GM19035 (cell line): Measurements from ENCODE around the gene DPT.

ENCODE experiments used
- ATAC-seq: cut with Tn5 transposase; IDR thresholded peaks from one replicate; pipeline ENCODE4 v1.9.1; 2021; ENCODE audit not compliant: unreplicated experiment

DPT gene

DNA sequence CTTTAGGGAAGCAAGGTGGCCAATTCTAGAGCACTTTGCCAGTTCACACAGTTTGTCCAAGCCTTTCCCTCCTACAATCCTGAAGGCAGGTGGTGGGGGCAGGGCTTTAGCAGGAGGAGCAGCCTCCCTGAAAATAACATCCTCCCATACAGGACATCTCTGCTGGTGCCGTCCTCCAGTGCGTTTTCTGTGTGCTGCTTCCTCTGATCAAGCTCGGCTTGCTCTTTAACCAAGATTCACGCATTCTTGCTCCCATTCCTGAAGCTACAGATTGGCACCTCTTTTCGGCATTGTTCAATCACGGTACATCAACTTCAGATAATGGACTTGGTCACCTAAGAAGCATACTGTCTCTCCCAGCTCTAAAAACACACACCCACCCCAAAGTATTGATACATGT is 7.5 kb upstream of the DPT start:
- ATAC-seq = no peak

DNA sequence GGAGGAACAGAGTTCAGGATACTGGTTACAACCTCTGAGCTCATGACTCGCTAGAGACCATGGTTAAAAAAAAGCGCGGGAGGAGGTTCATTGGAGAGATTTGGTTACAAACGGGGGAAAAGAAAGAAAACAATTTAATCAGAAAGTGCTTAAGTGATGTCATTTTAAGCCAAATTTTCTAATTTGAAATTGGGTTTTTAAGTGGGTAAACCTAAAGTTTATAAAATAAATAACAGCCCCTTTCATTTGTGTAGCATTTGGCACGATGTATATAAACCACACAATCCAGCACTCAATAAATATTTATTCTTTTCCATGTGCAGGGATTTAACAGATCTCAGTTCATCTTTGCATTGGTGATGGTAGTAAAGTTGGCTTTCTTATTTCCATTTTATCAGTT is 7.0 kb upstream of the DPT start:
- no peak for ATAC-seq

DNA sequence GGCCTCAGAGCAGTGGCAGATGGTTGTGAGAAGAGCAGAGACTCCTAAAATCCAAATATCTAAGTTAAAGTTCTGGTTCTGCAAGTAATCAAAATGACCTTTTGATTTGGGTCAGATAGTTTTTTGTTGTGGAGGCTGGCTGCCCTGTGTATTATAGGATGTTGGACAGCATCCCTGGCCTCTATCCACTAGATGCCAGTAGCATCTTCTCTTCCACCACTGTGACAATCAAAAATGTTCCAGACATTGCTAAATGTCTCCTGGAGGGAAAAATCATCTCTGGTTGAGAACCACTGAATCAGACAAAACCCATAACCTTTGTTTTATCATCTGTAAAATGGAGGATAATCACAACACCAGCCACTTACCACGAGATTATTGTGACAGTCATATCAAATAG is 5.9 kb upstream of the DPT start:
- no peak for ATAC-seq

DNA sequence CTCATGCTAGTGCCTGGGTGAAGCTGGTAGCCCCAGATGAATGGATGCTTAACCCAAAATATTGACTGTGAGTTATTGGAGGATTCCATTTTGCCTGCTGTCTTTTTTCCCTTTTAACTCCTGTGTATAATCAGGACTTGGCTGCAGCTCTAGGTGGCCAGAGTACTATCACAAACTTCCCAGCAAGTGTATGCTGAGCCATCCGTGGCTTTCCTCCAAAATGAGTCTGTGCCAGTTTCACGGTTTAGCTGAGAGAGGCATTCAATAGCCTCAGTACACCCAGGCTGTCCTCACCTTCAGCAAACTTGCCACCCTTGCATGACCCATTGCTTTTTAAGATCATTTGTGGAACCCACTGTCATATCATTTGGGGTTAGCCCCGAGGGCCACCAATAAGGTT is 5.3 kb upstream of the DPT start:
- no peak for ATAC-seq

DNA sequence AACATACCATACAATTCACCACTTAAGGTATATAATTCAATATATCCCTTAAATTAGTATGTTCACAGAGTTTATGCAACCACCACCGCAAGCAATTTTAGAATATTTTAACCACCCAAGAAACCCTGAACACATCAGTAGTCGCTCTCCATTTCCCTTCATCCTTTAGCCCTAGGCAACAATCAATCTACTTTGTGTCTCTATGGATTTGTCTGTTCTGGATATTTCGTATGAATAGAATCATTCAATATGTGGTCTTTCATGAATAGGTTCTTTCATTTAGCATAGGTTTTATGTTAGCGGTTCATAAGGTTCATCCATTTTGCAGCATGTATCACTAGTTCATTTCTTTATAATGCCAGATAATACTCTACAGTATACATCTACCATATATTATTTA is 4.2 kb upstream of the DPT start:
- ATAC-seq = no peak

DNA sequence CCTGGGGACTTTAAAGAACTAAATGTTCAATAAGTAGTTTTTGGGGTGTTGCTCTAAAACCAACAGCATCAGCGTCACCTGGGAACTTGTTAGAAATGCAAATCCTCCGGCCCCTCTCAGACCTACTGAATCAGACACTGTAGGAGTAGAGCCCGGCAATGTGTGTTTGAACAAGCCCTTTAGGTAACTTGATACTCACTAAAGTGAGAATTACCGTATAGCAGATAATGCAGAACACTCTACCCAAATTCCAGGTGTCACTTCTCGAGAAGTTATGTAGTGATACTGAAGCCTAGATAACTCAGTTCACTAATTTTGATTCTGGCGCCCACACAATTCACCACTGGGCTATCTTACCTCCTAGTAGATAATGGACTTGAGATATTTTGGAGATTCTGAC is 3.7 kb upstream of the DPT start:
- no peak for ATAC-seq

DNA sequence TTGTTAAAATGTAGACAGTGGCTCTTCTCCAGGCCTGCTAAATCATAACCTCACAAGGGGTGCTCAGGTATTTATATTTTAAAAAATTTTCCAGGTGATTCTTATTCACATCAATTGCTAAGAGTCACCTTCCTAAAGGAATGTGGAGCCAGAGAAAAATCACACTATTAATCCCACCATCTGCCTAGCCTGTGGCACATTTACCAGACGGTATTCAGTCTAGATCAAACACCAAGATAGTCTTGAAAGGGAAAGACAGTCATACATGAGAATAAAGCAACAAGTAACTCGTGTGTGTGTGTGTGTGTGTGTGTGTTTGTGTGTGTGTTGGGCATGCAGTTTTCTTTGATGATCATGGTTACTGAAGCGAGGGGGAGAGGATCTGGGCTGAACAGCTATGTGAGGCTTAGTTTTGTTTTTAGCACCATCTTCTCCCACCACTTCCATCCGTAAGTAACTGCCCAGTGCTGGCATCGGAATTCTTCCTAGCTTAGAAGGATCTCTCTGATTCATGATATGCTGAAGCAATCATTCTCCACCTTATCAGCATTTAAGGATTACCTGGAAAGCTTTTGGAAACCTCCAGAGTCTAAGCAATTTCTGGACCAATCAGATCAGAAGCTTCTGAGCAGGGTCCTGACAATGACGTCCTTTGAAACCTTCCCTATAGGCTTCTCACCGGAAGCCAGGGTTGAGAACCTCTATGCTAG is 2.4 kb upstream of the DPT start:
- no peak for ATAC-seq

DNA sequence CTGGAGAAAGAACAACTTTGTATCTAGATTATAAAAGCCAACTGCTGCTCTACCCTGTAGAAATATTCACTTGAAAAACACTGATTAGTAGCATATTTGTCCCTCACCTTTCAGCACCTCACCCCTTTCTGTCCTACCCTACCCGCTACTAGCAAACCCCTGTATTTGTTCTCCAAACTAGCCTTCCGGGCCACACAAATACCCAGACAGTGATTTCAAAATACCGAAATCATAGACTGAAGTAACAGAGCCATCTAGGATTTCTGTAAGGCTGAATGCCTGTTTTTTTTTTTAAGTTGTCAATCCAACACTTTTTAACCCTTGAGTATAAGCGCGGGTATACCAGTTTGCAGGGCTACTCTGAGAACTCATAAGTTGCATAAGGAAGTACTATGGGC is 398 bp upstream of the DPT start:
- no peak for ATAC-seq

DNA sequence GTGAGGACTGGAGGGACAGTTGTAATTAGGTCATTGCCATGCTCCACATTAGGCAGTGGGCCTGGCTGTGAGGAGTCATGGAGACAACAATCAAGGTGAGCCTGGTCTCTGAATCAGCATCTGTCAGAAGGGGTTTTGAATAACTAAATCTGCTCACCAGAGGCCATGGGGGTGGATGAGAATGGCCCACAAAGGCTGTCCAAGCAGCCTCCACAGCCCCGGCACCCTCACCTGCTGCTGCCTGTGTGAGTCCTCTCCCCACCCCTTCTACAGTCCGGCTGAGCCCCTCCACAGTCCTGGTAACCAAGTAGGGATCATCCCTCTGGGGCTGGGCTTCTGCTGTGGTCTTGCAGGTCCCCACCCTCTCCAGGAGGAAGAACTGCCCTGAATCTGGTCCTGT is 2.3 kb downstream of the DPT start:
- ATAC-seq = no peak

DNA sequence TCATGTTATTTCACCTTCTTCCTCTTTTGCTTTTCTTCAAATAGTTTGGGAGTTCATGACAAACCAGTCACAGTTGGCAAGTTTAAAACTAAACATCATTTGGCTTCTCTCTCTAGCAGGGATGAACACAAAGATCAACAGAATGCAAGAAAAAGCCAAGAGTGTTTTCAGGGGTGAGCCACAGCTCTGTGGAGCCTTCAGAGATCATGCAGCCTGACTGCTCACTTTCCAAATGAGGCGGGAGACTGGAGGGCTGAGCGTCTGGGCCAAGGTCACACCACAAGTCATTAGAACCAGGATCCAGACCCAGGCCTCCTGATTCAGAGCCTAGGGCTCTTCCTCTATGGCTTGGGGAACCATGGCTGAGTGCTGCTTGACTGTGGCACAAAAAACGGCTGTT is 2.7 kb downstream of the DPT start:
- no peak for ATAC-seq

DNA sequence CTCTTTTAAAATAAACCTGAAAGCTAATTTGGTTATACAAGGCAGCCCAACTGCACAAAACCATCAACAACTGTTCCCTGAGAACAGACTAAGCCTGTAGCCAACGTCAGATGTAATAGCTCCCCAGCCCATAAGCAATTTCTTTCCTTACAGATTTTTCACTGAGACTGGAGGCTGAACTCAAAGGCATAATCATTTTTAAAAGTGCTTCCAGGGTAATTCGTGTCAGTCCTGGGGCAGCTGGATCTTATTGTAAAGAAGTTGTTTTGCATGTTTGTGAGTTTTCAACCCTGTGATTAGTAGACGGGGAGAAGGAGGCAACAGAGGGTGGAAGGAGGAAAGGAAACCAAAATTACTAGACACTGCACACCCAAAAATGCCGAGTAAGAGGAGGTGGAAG is 3.2 kb downstream of the DPT start:
- ATAC-seq = no peak

DNA sequence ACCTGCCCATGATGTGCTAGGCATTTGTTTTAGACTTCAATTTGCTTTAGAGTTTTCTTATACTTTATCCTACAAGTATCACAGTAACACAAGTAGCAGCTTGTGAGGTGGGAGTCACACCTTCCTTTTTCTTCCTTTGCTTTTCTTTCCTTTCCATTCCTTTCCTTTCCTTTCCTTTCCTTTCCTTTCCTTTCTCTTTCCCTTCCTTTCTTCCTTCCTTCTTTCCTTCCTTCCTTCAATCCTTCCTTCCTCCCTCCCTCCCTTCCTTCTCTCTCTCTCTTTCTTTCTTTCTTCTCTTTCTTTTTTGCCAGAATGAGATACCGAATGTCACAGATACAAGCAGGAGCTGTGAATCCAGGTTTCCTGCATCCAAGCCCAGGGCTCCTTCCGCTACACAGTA is 3.9 kb downstream of the DPT start:
- no peak for ATAC-seq

DNA sequence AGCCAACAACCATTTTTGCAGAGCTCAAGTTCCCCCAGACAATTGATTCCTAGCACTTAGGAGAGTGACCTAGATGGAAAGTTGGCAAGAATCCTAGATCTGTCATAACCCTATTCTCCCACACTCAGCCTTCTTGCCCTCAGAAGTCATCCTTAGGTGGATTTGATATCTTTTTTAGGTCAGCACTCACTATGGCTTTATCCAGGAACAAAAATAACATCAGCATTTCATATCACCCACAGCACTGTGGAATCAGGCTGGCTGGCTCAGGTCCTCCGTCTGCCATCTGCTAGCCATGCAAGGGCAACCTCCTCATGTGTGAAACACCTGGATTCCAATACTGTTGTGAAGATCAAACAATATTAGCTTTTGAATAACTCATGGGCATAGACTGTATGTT is 6.0 kb downstream of the DPT start:
- no peak for ATAC-seq

DNA sequence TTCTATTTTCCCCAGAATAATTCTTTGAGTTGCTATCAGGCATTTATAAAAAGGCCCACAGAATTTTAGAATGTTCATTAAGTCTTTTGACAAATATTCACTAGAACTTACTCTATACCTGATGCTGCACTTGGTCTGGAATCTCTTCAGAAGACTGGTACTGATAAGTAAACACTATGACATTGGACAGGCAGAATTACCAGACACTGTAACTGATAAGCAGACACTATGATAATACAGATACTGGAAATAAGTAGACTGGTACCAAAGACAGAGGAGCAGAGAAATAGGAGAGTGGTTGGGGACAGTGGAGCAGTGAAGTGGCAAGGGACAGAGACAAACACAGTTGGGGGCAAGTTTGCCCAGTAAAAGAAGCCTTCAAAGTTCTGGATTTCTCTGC is 8.2 kb downstream of the DPT start:
- no peak for ATAC-seq

DNA sequence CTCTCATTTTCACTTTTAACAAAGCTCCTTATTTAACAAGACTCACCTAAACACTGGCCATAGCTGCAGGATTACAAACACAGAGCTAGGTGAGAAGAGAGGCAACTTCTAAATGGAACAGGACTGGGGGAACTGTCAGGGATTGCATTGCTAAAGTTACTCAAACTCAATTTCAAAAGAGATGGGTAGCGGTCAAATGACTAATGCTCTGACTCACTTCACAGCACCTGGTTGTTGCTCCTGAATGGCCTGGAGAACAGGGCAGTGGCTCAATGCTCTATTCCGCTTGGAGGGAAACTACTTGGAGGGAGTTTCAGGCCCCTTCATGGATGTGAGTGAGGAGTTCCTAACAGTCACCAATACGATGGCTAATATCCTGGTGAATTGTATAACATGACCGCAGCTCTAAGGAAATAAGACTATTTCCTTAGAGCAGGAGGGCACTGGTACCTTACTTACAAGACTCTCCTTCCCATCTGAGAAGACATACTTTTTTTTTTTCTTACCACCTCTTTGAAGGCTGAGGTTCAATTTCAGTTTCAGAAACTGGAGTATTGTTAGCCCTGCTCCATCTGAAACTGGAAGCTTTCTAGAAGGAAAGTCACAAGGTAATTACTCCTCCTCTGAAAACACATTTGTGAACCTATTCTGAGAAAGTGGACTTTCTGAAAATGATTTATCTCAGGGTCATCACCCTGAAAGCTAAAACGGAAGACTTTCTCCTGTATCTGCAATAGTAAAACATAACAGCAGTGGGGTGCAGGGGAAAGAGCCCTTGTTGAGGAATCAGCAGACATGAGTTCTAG is 9.5 kb downstream of the DPT start:
- ATAC-seq = no peak

DNA sequence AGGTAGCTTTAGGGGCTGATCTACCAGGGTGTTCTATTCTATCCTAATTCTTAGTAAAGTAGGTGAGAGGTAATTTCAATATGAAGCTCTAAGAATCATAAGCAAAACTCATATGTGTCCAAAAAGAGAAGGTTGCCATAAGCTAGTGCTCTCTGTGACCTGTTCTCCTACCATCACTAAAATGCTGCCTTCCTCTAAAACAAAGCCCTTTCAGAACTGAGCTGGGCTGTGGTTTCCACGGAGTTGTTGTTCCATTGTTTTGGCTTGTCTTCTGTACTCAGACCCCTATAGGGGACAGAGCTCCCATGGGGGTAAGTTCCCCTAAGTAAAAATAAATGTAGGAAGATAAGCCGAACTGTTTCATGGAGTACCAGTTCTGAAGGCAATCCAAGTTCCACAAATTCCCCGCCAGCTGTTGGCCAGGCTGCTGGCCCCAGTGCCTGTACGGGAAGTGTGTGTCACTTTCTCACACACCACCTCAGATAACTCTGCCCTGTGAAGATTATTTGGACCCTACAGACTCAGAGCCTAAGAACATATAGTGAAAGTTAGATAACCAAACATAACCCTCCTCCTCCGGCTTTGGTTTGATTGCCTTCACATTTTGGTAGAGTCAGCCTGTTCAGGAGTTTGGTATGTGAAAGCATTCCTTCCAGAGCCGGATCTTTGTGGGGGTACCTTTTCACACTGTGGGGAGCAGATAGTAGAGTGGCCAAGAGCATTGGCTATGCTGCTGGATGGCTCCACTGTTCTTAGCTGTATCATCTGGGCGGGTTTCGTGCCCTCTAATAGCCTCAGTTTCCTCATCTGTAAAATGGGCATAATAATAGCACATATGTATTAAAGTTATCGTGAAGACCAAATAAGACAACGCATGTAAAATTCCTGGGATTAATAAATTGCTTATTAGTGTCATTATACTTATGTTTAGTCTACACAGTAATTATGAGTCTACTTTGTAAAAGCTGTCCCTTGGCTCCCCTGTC is 10.8 kb downstream of the DPT start:
- ATAC-seq = no peak

DNA sequence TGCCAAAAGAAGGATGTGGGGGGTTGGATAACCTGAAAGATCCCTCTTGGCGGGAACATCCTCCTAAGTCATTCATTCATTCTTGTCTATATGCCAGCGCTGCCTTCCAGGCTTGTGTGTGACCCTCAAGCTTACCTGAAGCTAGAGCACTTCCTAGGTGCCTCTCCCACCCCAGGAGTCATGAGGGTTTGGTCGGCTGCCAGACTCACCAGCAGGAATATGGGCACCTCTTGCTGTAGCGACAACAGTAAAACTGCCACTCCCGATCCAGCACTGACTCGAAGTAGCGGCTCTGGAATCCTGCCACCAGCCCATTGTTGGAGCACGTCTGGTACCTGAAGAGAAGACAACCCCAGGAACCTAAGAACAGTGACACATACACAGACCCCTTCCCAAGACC is 15.0 kb downstream of the DPT start:
- no peak for ATAC-seq

DNA sequence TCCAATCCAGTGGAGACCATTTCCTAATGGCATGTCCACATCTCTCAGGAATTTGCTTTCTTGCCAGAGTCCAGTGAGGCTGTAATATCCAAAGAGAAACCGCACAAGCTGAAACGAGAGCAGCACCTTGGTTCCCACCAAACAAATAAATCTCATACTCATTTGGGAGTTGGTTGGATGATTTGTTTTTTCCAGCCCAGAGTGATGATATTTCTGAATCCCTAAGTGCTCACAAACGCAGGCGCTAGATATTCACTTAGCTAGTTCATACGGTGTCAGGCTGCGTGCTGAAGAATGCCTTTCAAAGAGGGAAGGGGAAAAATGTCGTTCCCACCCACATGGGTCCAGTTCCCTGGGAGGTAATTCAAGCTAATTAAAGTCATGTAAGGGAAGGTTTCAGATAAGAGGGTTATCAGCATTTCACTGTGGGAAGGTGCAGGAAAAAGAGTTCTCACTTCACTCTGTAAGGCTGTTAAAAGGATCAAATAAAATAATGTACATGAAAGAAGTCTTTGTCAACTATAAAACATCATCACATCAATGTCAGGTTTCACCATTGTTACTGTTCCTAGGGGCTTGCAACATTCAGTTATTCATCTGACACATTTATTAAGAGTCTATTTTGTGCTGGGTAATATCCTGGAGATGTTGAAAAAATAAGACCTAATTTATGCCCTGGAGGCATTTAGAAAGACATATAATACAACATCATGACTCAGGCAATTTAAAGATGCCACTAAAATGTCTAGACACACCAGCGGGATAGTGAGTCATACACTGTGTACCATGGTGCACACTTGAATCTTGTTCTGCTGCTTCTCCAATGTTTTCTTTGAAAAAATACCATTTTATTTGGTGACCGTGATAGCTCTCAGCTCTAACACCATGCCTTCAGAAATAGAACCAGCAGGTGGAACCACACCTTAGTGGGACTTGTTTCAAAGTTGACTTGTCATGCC is 19.3 kb downstream of the DPT start:
- ATAC-seq = no peak

DNA sequence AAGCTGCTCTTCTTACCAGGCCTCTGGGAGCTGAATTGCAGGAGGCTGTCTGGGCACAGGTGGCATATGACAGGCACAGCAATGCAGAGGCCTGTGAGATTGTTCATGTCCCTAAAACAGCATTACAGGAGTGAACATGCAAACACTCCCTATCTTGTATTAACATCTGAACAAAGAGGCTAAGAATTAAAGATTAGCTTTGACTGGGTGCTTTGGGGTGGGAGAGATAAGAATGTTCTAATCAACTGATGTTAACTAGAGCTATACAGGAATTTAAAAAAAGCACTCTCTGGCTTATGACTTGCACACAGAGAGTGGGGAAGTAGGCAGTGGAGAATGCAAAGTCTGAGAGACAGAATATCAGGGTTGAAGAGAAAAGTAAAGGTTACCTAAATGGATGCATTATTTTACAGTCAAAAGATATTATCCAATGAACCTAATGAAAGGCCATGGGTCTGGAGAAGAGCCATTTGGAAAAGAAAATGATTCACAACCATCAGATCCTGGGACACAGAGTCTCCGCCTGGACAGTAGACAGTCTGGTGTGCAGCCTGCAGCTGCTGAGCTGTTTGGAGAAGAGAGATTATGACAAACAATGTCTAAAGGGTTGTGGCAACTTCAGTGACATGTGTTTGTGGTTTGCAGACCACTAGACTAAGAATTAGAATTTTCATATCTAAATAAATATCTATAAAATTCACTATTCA is 20.2 kb downstream of the DPT start:
- no peak for ATAC-seq
